Trophoblast cell (in vitro differentiated cells and primary cell): ENCODE data around the gene SLC35E1.

Experiments used
- DNase-seq, 2 donors: peaks; one replicate each; pipeline ENCODE4 v3.0.0-alpha.2; 2016
- H2AFZ ChIP-seq: 2 replicates; pipeline ENCODE4 v1.6.1; 2013; ENCODE audit warnings: low read length, moderate library complexity, mild to moderate bottlenecking; ENCODE audit not compliant: insufficient read depth, poor library complexity
- H2AK5ac ChIP-seq: 2 replicates; pipeline ENCODE4 v1.6.1; 2013; ENCODE audit warnings: mild to moderate bottlenecking, low read length
- H2BK120ac ChIP-seq: 2 replicates; pipeline ENCODE4 v1.6.1; 2013; ENCODE audit warnings: low read length, mild to moderate bottlenecking, moderate library complexity; ENCODE audit not compliant: insufficient read depth, poor library complexity
- H2BK12ac ChIP-seq: 2 replicates; pipeline ENCODE4 v1.6.1; 2013; ENCODE audit warnings: mild to moderate bottlenecking, low read length, moderate library complexity
- H2BK5ac ChIP-seq: 2 replicates; pipeline ENCODE4 v1.6.1; 2013; ENCODE audit warnings: low read length, low read depth, moderate library complexity, mild to moderate bottlenecking; ENCODE audit not compliant: poor library complexity
- H3K14ac ChIP-seq: 2 replicates; pipeline ENCODE4 v1.6.1; 2013; ENCODE audit warnings: mild to moderate bottlenecking, low read length
- H3K18ac ChIP-seq: 2 replicates; pipeline ENCODE4 v1.6.1; 2013; ENCODE audit warnings: mild to moderate bottlenecking, low read length
- H3K23ac ChIP-seq: 2 replicates; pipeline ENCODE4 v1.6.1; 2013; ENCODE audit warnings: low read length
- H3K27ac ChIP-seq: 2 replicates; pipeline ENCODE4 v1.5.1; 2013; ENCODE audit warnings: low read depth, mild to moderate bottlenecking, inconsistent platforms, low read length, moderate library complexity
- H3K27me3 ChIP-seq: 2 replicates; pipeline ENCODE4 v1.6.1; 2013; ENCODE audit warnings: inconsistent platforms, mild to moderate bottlenecking, low read length, moderate library complexity; ENCODE audit not compliant: insufficient read depth
- H3K36me3 ChIP-seq, 2 experiments: 1 replicate in 1 of 2; 2 replicates in 1 of 2; pipeline ENCODE4 v1.6.1; 2013; ENCODE audit warnings: low read length in 2 of 2, mild to moderate bottlenecking in 2 of 2, moderate library complexity in 1 of 2; ENCODE audit not compliant: insufficient read depth in 2 of 2, control insufficient read depth in 1 of 2
- H3K4ac ChIP-seq: 2 replicates; pipeline ENCODE4 v1.6.1; 2013; ENCODE audit warnings: low read depth, mild to moderate bottlenecking, low read length, moderate library complexity
- H3K4me1 ChIP-seq, 2 experiments: 1 replicate in 1 of 2; 2 replicates in 1 of 2; pipeline ENCODE4 v1.6.1; 2013; ENCODE audit warnings: low read length in 2 of 2, mild to moderate bottlenecking in 2 of 2, moderate library complexity in 1 of 2; ENCODE audit not compliant: insufficient read depth in 2 of 2, control insufficient read depth in 1 of 2
- H3K4me2 ChIP-seq: 2 replicates; pipeline ENCODE4 v1.6.1; 2013; ENCODE audit warnings: inconsistent platforms, mild to moderate bottlenecking, low read length, moderate library complexity
- H3K4me3 ChIP-seq: 2 replicates; pipeline ENCODE4 v1.5.1; 2013; ENCODE audit warnings: mild to moderate bottlenecking, low read depth, low read length, inconsistent platforms
- H3K79me1 ChIP-seq: one replicate; pipeline ENCODE4 v1.6.1; 2013; ENCODE audit warnings: low read length
- H3K79me2 ChIP-seq: 2 replicates; pipeline ENCODE4 v1.6.1; 2013; ENCODE audit warnings: low read length, mild to moderate bottlenecking; ENCODE audit not compliant: control insufficient read depth, insufficient read depth, poor library complexity
- H3K9ac ChIP-seq: 2 replicates; pipeline ENCODE4 v1.6.1; 2013; ENCODE audit warnings: mild to moderate bottlenecking, low read length
- H3K9me3 ChIP-seq: 2 replicates; pipeline ENCODE4 v1.6.1; 2013; ENCODE audit warnings: low read depth, mild to moderate bottlenecking, control low read depth, inconsistent platforms, low read length; ENCODE audit not compliant: insufficient read depth
- H4K12ac ChIP-seq: 2 replicates; pipeline ENCODE4 v1.6.1; 2013; ENCODE audit warnings: low read depth, mild to moderate bottlenecking, low read length, moderate library complexity
- H4K8ac ChIP-seq: 2 replicates; pipeline ENCODE4 v1.6.1; 2013; ENCODE audit warnings: low read depth, mild to moderate bottlenecking, low read length, moderate library complexity
- H4K91ac ChIP-seq: one replicate; pipeline ENCODE4 v1.6.1; 2013; ENCODE audit warnings: low read depth, mild to moderate bottlenecking, low read length, moderate library complexity
- WGBS: extraction: QIAGEN DNeasy Blood & Tissue Kit; methylation state at CpG from one replicate; pipeline ENCODE4 v1.1.7; 2013; ENCODE audit warnings: missing lambda C conversion rate; ENCODE audit not compliant: insufficient read length, insufficient coverage; ENCODE audit errors: extremely low coverage; 5-methylcytosine and 5-hydroxymethylcytosine counted together

SLC35E1 gene

GRCh38 chr19:16579381-16579780 lies 7.2 kb upstream of the SLC35E1 start:
- Histone ChIP-seq H4K12ac (no peak overlapping the region), H3K23ac (no peak overlapping the region), H2BK120ac (no peak overlapping the region), H3K4me1 (peaks cover 24 to 29% of the 10 kb centered on the region in 2 experiments), H4K91ac (no peak overlapping the region), H3K79me1 (peaks cover 2% of the 10 kb centered on the region), H3K18ac (no peak overlapping the region), H3K4me2 (no peak overlapping the region), H4K8ac (no peak overlapping the region), H3K4me3 (no peak overlapping the region), H3K4ac (no peak overlapping the region), H3K79me2 (peaks cover 6% of the 10 kb centered on the region), H2BK12ac (no peak overlapping the region), H3K27me3 (no peaks in the 10 kb centered on the region), H3K36me3 (peaks cover 36 to 41% of the 10 kb centered on the region in 2 experiments), H3K9ac (no peak overlapping the region), H3K27ac (no peak overlapping the region), H2AK5ac (no peak overlapping the region), H3K9me3 (peaks cover 2% of the 10 kb centered on the region), H2AFZ (no peak overlapping the region), H2BK5ac (no peak overlapping the region), H3K14ac (no peak overlapping the region)
- no peak for DNase-seq
- WGBS, result no CpG with 5 or more reads among the region's 4 CpGs

DNA sequence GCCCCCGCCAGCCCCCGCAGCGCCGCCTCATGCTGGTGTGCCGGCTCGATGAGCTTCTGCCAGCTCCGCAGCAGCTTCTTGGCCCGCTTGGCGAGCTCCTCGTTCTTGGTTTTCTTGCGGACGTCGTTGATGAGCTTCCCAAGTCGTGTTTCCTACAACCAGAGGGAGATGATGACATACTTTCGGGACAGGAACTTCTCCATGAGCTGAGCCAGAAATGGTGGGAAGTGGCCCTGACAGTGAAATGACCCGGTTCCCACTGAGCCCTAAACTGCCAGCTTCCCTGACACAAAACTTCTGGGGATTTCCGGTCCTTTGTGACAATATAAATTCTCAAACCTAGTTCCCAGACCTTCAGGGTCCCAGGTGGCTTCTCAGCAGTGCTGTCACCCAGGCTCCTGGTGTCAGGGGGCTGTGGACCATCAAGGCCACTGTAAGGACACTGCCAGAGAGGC lies 5.3 kb upstream of the SLC35E1 start:
- H2BK12ac ChIP-seq, result no peak overlapping the region
- H4K12ac ChIP-seq, result no peak overlapping the region
- peaks cover 5% of the 10 kb centered on the region for H3K79me1 ChIP-seq
- peaks cover 2% of the 10 kb centered on the region for H3K9me3 ChIP-seq
- H3K27ac ChIP-seq, result no peak overlapping the region
- no peak overlapping the region for H3K4ac ChIP-seq
- no peak overlapping the region for H3K14ac ChIP-seq
- H4K91ac ChIP-seq, result no peak overlapping the region
- H3K23ac ChIP-seq, result no peak overlapping the region
- peaks cover 15 to 27% of the 10 kb centered on the region in 2 experiments for H3K4me1 ChIP-seq
- no peak overlapping the region for H2AFZ ChIP-seq
- no peak overlapping the region for H3K4me2 ChIP-seq
- H3K18ac ChIP-seq, result no peak overlapping the region
- no peak overlapping the region for H4K8ac ChIP-seq
- H3K9ac ChIP-seq, result peak overlapping the region; percentile 16
- H2AK5ac ChIP-seq, result no peak overlapping the region
- H3K27me3 ChIP-seq, result no peaks in the 10 kb centered on the region
- H3K79me2 ChIP-seq, result peaks cover 11% of the 10 kb centered on the region
- no peak overlapping the region for H2BK120ac ChIP-seq
- DNase-seq, result no peak
- H3K36me3 ChIP-seq, result peaks cover 36 to 43% of the 10 kb centered on the region in 2 experiments
- H2BK5ac ChIP-seq, result no peak overlapping the region
- H3K4me3 ChIP-seq, result no peak overlapping the region
- no CpG with 5 or more reads among the region's 17 CpGs for WGBS

- H2BK12ac ChIP-seq, result no peak overlapping the region
- H4K8ac ChIP-seq, result no peak overlapping the region
- no peak overlapping the region for H3K4me2 ChIP-seq
- peaks cover 8% of the 10 kb centered on the region for H3K79me1 ChIP-seq
- peaks cover under 1% of the 10 kb centered on the region for H3K9me3 ChIP-seq
- H3K27ac ChIP-seq, result no peak overlapping the region
- no peak for DNase-seq
- no peak overlapping the region for H3K14ac ChIP-seq
- no peak overlapping the region for H3K23ac ChIP-seq
- no peaks in the 10 kb centered on the region for H3K27me3 ChIP-seq
- no peak overlapping the region for H2BK5ac ChIP-seq
- H3K79me2 ChIP-seq, result peaks cover 12% of the 10 kb centered on the region
- H3K18ac ChIP-seq, result no peak overlapping the region
- H4K91ac ChIP-seq, result no peak overlapping the region
- WGBS, result no CpG with 5 or more reads among the region's 52 CpGs
- peaks cover 8 to 21% of the 10 kb centered on the region in 2 experiments for H3K4me1 ChIP-seq
- no peak overlapping the region for H4K12ac ChIP-seq
- no peak overlapping the region for H2BK120ac ChIP-seq
- no peak overlapping the region for H3K4ac ChIP-seq
- H3K4me3 ChIP-seq, result no peak overlapping the region
- no peak overlapping the region for H2AK5ac ChIP-seq
- peaks cover 36 to 43% of the 10 kb centered on the region in 2 experiments for H3K36me3 ChIP-seq
- no peak overlapping the region for H3K9ac ChIP-seq
- H2AFZ ChIP-seq, result no peak overlapping the region
Observed at GRCh38 chr19:16576690-16577530, 4.7 kb upstream of the SLC35E1 start.

DNA sequence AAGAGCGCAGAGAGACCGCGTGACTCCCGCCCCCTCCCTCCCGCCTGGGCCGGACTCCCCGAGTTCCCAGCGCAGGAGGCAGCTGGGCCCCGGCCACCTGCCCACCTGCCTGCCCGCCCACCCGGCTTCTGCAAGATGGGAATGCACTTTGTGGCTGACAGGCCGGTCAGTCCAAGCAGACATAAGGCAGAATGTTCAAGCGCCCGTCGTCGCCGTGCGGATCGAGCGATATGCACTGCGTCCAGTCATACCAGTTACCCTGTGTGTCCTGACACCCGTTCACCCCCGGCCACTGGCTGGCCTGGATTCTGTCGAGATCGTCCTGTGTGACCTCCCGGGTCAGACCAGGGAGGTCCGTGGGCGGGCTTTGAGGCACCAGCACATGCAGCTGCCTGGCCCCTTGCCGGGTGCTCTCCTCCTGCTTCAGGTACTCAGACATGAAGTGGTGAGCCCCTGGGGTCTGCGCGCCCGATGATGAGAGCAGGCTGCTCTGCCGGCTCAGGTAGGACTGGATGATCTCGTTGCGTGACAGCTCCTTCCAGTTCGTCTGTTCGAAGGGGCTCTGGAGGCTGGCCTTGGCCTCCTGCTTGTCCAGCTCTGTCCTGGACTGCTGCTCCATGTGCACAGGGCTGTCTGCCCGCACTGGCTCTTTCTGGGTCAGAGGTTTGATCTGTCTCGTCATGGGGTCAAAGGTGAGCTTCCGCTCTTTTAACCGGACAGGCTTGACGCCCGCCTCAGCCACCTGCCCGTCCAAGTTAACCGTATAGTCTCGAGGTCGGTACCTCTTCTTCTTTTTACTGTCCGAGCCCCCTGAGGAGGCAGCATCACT lies 3.9 kb upstream of the SLC35E1 start:
- H3K4me3 ChIP-seq, result no peak overlapping the region

More for the DNA sequence above, 3.9 kb upstream of the SLC35E1 start:
- Histone ChIP-seq H4K91ac (no peak overlapping the region), H3K27ac (no peak overlapping the region), H3K4me1 (peaks cover 3 to 17% of the 10 kb centered on the region in 2 experiments), H3K18ac (no peak overlapping the region), H4K8ac (no peak overlapping the region), H3K27me3 (no peaks in the 10 kb centered on the region), H3K79me2 (peaks cover 21% of the 10 kb centered on the region), H2BK5ac (no peak overlapping the region), H3K14ac (no peak overlapping the region), H3K23ac (no peak overlapping the region), H3K4me2 (no peak overlapping the region), H2AFZ (no peak overlapping the region), H3K36me3 (peaks cover 36 to 43% of the 10 kb centered on the region in 2 experiments), H3K9ac (no peak overlapping the region), H3K79me1 (peaks cover 10% of the 10 kb centered on the region), H3K4ac (no peak overlapping the region), H2AK5ac (no peak overlapping the region), H4K12ac (no peak overlapping the region), H2BK120ac (no peak overlapping the region), H3K9me3 (no peaks in the 10 kb centered on the region), H2BK12ac (no peak overlapping the region)
- no peak for DNase-seq
- no CpG with 5 or more reads among the region's 48 CpGs for WGBS
